Epithelial cell of esophagus (primary cell): ENCODE data around the gene PHLDB2.

Experiments
- DNase-seq: peaks from one replicate; pipeline ENCODE4 v3.0.0; 2010; ENCODE audit warnings: low read depth
- H3K4me3 ChIP-seq: 2 replicates; pipeline ENCODE4 v1.5.1; 2011; ENCODE audit warnings: mild to moderate bottlenecking, low read length, control low read depth
- TF ChIP-seq, protein P1 (sequence below): IDR thresholded peaks from 2 replicates; pipeline ENCODE4 v1.5.1; 2011; ENCODE audit warnings: low read depth, mild to moderate bottlenecking, low read length, control low read depth, inconsistent platforms; ENCODE audit not compliant: insufficient read depth; ENCODE audit errors: missing control alignments

PHLDB2 gene

DNA sequence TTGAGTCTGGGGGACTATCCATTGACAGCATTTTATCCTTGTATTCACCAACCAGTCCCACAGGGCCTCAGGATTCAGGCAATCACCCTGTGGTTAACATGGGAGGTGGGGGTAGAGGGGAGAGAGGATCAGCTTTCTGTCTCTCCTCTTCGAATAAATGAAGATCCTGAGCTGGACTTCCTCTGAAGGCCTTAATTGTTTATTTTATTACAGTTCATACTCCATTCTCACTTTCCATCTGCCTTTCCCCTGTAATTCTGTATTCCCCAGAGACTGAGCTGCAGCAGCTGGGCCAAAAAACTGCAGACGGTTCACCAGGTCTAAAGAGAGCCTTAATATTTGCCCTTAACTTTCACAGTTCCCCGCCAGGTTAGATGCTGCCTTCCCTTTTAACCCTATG is 151.6 kb downstream of the PHLDB2 start:
- TF ChIP-seq, protein P1, sequence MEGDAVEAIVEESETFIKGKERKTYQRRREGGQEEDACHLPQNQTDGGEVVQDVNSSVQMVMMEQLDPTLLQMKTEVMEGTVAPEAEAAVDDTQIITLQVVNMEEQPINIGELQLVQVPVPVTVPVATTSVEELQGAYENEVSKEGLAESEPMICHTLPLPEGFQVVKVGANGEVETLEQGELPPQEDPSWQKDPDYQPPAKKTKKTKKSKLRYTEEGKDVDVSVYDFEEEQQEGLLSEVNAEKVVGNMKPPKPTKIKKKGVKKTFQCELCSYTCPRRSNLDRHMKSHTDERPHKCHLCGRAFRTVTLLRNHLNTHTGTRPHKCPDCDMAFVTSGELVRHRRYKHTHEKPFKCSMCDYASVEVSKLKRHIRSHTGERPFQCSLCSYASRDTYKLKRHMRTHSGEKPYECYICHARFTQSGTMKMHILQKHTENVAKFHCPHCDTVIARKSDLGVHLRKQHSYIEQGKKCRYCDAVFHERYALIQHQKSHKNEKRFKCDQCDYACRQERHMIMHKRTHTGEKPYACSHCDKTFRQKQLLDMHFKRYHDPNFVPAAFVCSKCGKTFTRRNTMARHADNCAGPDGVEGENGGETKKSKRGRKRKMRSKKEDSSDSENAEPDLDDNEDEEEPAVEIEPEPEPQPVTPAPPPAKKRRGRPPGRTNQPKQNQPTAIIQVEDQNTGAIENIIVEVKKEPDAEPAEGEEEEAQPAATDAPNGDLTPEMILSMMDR = no peak
- no peak for DNase-seq

DNA sequence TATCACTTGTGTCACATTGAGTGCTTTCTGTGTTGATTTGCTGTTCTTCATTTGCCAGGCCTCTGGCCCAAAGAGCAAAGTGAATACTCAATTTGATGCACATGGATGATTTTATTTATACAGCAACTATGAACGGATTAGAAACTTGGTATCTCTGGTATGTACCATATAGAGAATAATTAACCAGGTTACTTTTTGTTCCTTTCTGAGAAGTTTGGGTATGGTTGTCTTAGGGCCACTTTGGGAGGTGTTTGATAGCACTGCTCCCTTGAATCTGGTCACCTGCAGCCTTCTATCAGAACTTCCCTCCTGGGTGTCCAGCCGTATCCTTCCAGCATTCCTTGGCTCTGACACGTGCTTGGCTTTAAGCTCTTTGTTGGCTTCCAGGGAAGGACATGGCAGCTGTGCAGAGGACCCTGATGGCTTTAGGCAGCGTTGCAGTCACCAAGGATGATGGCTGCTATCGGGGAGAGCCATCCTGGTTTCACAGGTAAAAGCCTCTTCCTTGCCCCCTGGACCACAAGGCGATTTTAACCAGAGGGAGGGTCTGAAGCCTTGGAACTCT is 152.4 kb downstream of the PHLDB2 start:
- no peak for DNase-seq
- TF ChIP-seq, protein P1 = no peak
- H3K4me3 ChIP-seq = no peak overlapping the region

More for the DNA sequence above, 151.6 kb downstream of the PHLDB2 start:
- H3K4me3 ChIP-seq = no peak overlapping the region

DNA sequence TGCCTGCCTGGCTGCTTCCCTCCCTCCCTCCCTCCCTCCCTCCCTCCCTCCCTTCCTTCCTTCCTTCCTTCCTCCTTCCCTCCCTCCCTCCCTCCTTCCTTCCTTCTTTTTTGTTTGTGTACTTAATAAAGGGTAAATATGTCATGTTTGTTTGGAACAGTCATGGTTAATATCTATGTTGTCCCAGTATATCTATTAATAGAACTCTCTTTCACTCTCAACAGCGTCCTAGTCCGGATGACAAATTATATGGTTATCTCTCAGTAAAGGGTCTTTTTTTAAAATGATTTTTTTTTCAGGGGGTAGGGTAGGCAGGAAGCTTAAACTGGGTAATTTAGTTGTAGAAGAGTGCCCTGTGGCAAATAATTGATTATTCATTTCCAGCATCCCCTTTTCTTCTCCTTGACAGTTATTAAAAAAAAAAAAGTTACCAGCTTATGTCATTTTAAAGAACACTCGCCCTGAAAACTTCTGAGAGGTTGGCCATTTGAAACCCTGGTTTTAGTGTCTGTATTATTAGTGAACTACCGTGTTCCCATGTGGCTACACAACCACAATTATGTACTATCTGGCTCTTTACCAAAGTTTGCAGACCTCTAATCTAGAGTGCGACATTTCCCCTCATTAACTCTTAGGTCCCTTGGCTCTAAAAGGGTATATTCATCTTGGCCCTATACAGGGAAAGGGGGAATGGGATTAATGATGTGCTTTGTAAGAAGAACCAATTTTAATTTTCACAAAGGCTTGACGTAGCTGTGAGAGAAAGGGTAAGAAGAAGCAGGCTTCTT is 153.3 kb downstream of the PHLDB2 start:
- DNase-seq = no peak
- no peak overlapping the region for H3K4me3 ChIP-seq
- TF ChIP-seq, protein P1 = no peak

DNA sequence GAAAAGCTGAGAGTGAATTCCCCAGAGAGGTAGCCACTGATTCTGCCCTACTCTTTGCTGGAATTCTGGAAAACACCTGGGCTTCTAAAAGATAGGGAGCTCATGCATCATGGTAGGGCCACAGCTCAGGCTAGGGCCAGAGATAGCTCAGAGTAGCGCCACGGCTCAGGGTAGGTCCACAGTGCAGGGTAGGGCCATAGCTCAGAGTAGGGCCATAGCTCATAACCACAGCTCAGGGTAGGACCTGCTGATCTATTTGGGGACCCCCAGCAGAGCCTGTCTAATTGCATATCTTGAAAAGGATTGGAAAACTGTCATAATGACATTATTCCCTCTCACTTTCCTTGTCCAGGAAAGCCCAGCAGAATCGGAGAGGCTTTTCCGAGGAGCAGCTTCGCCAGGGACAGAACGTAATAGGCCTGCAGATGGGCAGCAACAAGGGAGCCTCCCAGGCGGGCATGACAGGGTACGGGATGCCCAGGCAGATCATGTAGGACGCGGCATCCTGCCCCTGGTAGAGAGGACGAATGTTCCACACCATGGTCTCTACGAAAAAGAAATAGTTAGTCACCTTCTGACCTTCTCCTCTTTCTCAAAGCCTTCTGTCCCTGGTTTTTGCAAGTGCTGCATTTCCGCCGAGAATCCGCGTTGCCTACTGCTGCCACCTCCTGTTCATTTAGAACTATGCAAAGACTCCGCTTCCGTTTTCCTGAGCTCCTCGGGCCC is 154.2 kb downstream of the PHLDB2 start:
- TF ChIP-seq, protein P1 = peak; percentile 77
- DNase-seq = peak; percentile 80
- H3K4me3 ChIP-seq = no peak overlapping the region

DNA sequence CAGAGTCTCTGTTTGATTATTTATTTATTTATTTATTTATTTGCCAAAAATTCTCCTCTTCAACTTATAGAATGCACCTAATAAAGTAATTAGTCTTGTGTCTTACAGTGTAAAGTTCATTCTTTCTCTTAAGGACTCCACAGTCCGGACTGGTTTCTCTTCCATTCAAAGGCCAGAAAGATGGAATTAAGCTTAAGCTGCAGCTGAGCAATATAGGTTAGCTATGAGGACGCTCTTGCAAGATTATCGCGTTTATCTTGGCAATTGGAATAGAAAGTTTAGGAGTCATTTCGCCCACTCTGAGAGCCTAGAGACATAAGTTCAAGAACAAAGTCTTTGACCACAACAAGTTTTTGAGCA is 154.7 kb downstream of the PHLDB2 start:
- no peak for DNase-seq

DNA sequence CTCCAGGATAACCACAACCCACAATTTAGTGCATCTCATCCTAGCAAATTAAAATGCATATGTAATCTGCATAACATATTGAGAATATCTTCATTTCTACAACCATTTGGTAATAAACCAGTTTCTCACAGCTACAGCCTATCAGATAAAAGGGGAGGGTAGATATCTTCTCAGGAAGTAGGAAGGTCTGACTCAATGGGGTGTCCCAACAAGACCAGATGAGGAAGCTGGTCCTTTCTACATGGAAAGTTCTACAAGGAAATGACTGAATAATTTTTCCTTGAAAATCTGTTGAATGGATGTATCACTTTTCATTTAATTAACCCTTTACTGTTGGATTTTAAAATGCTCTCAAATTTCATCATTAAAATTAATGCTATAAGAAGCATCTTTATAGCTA is 158.0 kb downstream of the PHLDB2 start:
- peak; percentile 51 for DNase-seq
- TF ChIP-seq, protein P1 = no peak
- H3K4me3 ChIP-seq = no peak overlapping the region

More for the DNA sequence above, 154.7 kb downstream of the PHLDB2 start:
- TF ChIP-seq, protein P1 = no peak
- H3K4me3 ChIP-seq = no peak overlapping the region
